Kidney capillary endothelial cell (primary cell): ENCODE measurements around the gene KLHL35.
"Not testable (repeated sequence)": the region's sequence is repeated elsewhere in the genome, so short reads cannot be mapped to it uniquely, and the experiment has no call there.

Source experiments
- DNase-seq: peaks from one replicate; pipeline ENCODE4 v3.0.0-alpha.2; 2018; ENCODE audit warnings: low spot score

The KLHL35 gene

GRCh38 chr11:75389925-75390324 lies 43.1 kb downstream of the KLHL35 start:
- DNase-seq: no peak

DNA sequence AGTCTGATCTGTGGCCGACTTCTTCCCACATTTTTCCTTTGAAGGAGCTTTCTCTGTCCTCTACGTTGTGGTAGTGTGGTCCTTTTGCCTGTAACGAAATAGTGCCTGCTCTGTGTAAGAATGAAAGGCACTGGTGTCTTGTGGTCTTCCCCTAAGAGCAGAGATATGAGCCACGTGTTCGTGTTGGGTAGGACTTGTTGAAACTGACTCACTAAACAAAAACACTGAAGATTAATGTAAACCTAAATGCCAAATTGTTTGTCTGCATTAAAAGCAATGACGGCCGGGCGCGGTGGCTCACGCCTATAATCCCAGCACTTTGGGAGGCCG lies 43.8 kb downstream of the KLHL35 start:
- DNase-seq: no peak

DNA sequence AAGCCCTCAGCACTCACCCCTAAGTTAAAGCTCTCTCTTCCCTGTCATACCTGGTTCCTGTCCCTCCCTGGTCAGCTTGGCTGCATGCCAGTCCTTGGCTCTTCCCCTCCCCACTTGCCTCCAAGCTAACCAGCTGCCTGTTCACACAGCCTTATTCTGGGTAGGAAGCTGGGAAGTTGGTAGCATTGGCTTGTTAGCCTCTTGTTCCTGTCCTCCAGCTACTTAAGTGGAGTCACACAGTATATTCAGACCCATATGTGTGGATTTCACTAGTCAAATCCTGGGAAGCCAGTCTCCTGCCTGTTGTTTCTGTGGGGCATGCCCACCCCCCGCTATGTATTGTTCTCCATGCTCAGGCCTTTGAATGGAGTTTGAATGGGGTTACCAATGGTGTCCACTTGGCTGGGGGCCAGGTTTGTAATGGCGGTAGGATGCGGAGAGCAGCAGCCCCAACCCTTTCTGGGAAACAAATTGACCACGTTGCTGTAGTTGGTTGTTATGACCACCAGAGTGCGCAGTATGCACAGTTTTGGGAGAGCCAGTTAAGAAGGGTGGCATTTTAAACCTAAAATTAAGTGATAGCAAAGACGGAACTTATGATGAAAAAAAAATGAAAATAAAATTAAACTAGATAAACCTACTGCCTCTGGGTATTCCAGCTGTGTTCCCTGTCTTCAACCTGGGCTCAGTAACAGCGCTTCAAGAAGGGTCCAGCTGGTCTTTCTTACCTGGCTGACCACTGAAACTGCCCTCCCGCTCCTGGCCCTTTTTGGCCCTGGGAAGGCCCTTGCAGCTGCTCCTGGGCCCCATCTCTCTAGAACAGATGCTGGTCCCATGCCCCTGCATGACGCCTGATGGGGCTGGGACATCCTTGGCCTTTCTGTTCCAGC lies 44.4 kb downstream of the KLHL35 start:
- DNase-seq: peak; percentile 89

GRCh38 chr11:75387736-75388294 lies 45.2 kb downstream of the KLHL35 start:
- no peak for DNase-seq

DNA sequence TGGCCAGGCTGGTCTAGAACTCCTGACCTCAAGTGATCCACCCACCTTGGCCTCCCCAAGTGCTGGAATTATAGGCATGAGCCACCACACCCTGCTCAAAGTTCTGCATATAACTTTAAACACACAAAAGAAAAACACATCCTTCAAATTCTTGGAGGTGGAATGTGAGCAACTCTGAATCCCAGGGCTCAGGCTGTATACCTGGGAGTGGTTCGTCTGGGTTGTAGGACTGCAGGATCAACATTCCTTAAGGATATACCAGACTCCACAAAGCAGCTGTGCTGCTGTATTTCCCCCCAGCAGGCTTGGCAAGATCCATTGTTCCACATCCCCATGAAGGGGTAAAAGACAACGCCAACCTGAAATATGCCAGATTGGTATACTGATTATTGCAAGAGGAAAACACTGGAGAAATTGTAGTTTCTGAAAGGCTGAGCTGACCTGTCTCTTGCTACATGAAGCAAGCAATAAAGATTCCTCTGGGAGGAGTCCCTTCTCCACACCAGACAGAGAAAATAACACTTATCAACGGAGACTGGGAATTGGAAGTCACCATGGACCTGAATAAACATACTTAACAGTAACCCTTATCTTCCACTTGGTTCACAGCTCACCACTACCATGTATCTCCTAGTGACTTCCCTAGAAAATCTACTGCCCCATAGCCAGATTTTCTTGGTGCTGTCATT lies 45.9 kb downstream of the KLHL35 start:
- no peak for DNase-seq

- DNase-seq: peak; percentile 75
Measured at GRCh38 chr11:75384438-75385080, 48.4 kb downstream of the KLHL35 start.

GRCh38 chr11:75383246-75383645 lies 49.8 kb downstream of the KLHL35 start:
- no peak for DNase-seq

- no peak for DNase-seq
Measured at GRCh38 chr11:75380716-75381420, 52.1 kb downstream of the KLHL35 start.

- DNase-seq: no peak
Measured at GRCh38 chr11:75380245-75380644, 52.8 kb downstream of the KLHL35 start.

DNA sequence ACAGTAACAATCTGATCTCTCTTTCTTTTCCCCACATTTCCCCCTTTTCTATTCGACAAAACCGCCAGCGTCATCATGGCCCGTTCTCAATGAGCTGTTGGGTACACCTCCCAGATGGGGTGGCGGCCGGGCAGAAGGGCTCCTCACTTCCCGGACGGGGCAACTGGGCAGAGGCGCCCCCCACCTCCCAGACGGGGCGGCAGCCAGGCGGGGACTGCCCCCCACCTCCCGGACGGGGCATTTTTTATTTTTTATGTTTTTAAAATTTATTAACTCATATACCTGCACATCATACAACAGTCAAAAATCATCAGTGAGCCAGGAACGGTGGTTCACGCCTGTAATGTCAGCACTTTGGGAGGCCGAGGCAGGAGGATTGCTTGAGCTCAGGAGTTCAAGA lies 54.2 kb downstream of the KLHL35 start:
- not testable (repeated sequence) for DNase-seq

- no peak for DNase-seq
Measured at GRCh38 chr11:75376175-75376574, 56.8 kb downstream of the KLHL35 start.

- no peak for DNase-seq
Measured at GRCh38 chr11:75375626-75376025, 57.4 kb downstream of the KLHL35 start.

GRCh38 chr11:75374646-75375045 lies 58.4 kb downstream of the KLHL35 start:
- DNase-seq: no peak

- no peak for DNase-seq
Measured at GRCh38 chr11:75373201-75373600, 59.8 kb downstream of the KLHL35 start.
